Measurements from ENCODE around the gene TINCR.
"Not testable (repeated sequence)": the region's sequence is repeated elsewhere in the genome, so short reads cannot be mapped to it uniquely, and the experiment has no call there.

Gene TINCR

GRCh38 chr19:5567360-5567969 is at the start of gene TINCR:
TINCR (minus strand) TSS chr19:5567953.
- DNase-seq: no peak

GRCh38 chr19:5617080-5617479 is 49.3 kb upstream of the TINCR start:
- no peak for DNase-seq

DNA sequence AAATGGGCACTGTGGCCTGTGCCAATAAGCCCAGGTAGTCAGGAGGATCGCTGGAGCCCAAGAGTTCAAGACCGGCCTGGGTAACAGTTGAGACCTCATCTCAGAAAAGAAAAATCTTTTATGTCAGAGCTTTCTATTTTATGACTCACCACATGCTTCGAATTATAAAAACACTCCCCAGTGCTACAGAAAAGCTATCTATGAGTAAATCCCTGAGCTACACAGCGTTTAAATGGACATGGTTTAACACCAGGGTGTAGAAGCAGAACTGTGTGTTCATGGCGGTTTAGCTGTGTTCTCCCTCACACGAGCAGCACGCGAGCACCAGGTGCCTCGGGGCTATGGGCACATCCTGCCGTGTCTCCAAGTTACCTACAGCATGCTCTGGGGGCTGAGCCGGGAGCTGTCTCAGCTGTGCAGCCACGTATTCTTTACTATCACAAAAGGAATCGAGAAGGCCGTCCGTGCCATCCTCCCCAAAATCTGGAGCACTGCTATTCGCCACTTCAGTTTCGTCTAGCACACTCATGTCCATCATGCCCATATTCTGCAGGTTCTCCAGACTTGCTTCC is 48.1 kb upstream of the TINCR start:
- no peak for DNase-seq

- DNase-seq: no peak
Measured at GRCh38 chr19:5612891-5613865, 45.4 kb upstream of the TINCR start.

DNA sequence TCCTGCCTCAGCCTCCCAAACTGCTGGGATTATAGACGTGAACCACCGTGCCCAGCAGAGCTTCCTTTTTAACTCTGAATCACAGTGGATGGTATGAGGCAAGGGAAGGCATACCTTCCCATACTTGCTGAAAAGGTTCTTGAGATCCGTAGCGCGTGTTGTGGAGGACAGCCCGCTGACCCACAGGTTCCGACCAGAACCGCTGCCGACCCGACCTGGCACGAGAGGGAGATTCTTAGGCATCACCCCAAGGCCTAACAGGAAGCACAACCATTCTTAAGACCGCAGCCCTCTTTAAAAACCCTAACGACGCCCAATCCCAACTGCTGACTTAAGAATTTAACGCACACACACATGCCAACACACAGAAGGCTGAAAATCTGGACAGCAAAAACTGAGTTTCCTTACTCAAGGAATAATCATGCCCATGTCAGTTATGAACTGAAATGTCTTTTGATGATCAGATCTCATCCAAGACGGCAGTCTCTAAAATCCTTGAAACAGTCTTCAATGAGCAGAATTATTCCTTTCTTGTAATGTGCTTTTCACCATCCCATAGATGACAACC is 42.2 kb upstream of the TINCR start:
- no peak for DNase-seq

- DNase-seq: not testable (repeated sequence)
Measured at GRCh38 chr19:5608766-5609165, 41.0 kb upstream of the TINCR start.

- DNase-seq: no peak
Measured at GRCh38 chr19:5608291-5608690, 40.5 kb upstream of the TINCR start.

- DNase-seq: no peak
Measured at GRCh38 chr19:5607318-5608275, 39.8 kb upstream of the TINCR start.

DNA sequence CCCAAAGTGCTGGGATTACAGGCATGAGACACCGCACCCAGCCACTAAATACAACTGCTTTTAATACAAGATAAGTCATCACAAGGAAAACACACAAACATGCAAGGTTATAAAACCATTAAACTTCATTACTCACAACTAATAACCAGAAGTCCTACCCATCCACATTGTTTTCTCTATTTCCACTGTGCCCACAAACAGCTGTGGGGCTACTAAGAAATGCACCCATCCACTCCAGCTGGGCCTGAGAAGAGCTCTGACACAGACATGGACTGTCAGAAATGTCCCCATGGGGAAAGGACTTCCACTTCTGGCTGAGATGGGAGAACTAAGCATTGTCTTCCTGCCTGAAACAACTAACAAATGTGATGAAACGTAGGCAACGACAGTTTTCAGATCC is 37.6 kb upstream of the TINCR start:
- DNase-seq: no peak

DNA sequence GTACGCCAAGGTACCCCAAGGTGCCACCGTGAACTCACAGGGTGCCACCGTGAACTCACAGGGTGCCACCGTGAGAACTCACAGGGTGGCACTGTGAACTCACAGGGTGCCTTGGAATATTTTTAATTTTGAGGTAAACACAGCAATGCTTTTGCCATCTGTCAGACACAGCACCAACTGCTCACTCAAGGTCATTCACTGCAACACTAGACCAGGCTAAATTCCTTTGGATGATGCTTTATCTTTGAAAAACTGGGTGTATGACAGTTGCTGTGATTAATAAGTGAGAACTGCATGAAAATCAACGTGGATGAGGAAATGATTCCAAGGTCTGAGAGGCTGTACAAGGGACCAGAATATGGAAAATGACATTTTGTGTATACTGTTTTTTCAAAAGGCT is 35.9 kb upstream of the TINCR start:
- no peak for DNase-seq

DNA sequence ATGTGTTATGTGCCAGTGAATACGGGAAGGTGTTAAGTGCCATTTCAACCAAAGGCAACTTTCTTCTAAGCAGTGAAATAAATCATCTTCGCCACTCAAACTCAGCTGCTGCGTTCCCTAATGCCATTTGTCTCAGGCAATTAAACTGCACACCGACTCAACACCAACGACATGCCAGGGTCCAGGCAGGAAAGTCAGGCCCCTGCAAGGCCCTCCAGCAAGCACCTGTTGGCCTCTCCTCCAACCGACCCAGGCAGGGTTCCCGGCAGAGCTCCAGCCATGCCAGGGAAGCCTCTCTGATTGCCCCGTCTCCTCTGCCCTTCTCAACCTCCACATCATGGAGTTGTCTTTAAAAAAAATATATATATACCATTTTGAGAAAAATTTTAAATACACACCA is 33.0 kb upstream of the TINCR start:
- no peak for DNase-seq

- no peak for DNase-seq
Measured at GRCh38 chr19:5595745-5596144, 28.0 kb upstream of the TINCR start.

DNA sequence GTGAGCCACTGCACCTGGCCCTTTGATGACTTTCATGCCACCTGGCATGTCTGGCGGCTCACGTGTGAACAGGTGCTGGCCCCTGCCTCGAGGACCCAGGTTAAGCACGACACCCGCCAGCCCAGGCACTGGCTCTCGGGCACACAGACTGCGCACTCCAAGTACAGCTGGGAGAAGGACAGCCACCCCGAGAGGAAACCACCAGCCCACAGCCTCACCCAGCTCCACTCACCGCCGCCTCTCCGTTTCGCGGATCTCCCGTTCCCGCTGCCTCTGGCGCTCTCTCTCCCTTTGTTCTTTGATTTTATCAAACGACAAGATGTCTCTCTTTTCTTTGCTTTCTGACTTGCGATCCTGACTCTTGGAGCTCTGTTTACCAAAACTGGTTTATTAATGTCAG is 27.4 kb upstream of the TINCR start:
- DNase-seq: no peak

DNA sequence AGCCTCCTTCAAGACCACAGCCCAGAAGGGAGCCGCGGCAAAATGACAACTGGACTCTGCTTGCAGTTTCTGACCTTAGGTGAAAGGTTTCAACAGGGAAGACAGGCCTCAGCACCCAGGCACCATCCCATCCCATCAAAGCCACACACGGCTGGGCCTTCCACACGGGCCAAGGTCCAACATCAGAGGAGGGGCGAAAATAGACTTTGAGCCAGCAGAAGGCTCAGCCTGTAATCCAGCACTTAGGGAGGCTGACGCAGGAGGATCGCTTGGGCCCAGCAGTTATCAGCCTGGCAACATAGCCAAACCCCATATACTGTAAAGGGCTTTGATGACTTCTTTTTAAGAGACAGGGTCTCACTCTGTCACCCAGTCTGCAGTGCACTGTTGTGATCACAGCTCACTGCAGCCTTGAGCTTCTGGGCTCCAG is 26.8 kb upstream of the TINCR start:
- no peak for DNase-seq

GRCh38 chr19:5593343-5594255 is 25.8 kb upstream of the TINCR start:
- DNase-seq: no peak

GRCh38 chr19:5592531-5593342 is 25.0 kb upstream of the TINCR start:
- DNase-seq: no peak

DNA sequence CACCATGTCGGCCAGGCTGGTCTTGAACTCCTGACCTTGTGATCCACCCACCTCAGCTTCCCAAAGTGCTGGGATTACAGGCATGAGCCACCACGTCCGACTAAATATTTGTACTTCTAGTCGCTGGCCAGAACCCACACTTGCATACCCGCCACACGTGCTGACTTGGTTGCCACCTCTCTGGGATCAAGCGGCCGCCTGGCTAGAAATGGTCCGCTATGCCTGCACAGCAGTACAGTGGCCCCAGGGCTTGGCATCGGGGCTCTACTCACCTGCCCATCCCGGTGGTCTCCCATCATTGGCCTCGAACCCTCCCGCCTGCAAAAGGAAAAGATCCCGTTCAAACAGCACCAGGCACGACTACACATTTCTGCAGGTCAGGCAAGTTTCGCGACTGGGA is 23.7 kb upstream of the TINCR start:
- DNase-seq: no peak

- DNase-seq: no peak
Measured at GRCh38 chr19:5590865-5591154, 23.1 kb upstream of the TINCR start.

DNA sequence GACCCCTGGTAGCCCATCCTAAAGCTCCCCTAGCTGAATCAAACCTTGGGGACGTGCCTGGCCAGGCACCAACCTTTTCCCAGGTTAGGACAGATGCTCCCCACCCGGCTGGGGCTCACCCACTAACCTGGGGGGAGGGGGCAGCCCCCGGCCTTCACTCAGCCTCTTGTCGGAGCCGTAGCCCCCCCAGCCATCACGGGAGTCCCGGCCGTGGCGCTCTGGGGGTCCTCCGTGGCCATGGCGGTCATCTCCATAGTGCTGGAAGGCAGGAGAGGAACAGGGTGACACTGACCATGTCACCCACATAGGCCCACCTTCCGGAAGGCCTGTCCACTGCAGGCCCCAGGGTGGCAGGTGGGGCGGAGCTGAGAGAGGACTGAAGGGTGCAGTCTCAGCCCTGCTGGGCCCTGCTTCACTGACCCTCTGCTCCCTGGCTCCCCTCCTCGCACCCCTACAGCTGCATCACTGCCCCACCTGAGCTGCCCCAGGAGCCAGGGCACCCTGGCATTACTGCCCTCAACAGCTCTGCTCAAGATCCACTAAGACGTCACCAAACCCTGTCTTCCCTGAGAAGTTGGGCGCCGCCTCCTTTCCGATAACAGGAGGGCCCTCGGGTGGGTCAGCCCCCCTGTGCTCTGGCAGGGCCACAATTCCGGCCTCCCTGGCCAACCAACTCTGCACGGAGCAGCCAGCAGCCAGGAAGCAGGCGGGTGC is 22.6 kb upstream of the TINCR start:
- DNase-seq: no peak

Measured in COR-L47 (cell line).